GM03348 (cell line): ENCODE data around the gene MBNL2.

Experiments used
- DNase-seq: peaks from one replicate; pipeline ENCODE4 v3.0.0; 2012; ENCODE audit warnings: low spot score

Gene MBNL2

GRCh38 chr13:97384371-97384770 lies 162.2 kb downstream of the MBNL2 start:
- no peak for DNase-seq

- DNase-seq, result peak; percentile 44
Measured at GRCh38 chr13:97385146-97385545, 163.0 kb downstream of the MBNL2 start.

- DNase-seq, result no peak
Measured at GRCh38 chr13:97385854-97386253, 163.7 kb downstream of the MBNL2 start.

GRCh38 chr13:97386801-97387484 lies 164.8 kb downstream of the MBNL2 start:
- no peak for DNase-seq

- no peak for DNase-seq
Measured at GRCh38 chr13:97387485-97387839, 165.3 kb downstream of the MBNL2 start.

GRCh38 chr13:97387890-97388289 lies 165.8 kb downstream of the MBNL2 start:
- DNase-seq, result no peak

GRCh38 chr13:97388373-97388772 lies 166.2 kb downstream of the MBNL2 start:
- no peak for DNase-seq

- no peak for DNase-seq
Measured at GRCh38 chr13:97390941-97391600, 168.9 kb downstream of the MBNL2 start.

- no peak for DNase-seq
Measured at GRCh38 chr13:97392020-97392419, 169.9 kb downstream of the MBNL2 start.

GRCh38 chr13:97394542-97394941 lies 172.4 kb downstream of the MBNL2 start:
- DNase-seq, result no peak

- peak; percentile 33 for DNase-seq
Measured at GRCh38 chr13:97395447-97396136, 173.5 kb downstream of the MBNL2 start.

- DNase-seq, result no peak
Measured at GRCh38 chr13:97397267-97397666, 175.1 kb downstream of the MBNL2 start.

GRCh38 chr13:97401421-97401820 lies 179.3 kb downstream of the MBNL2 start:
- DNase-seq, result no peak

GRCh38 chr13:97403893-97404750 lies 182.0 kb downstream of the MBNL2 start:
- DNase-seq, result no peak

- no peak for DNase-seq
Measured at GRCh38 chr13:97407540-97407939, 185.4 kb downstream of the MBNL2 start.

GRCh38 chr13:97408938-97409337 lies 186.8 kb downstream of the MBNL2 start:
- DNase-seq, result no peak

GRCh38 chr13:97411984-97412383 lies 189.9 kb downstream of the MBNL2 start:
- DNase-seq, result no peak

- no peak for DNase-seq
Measured at GRCh38 chr13:97413694-97414093, 191.6 kb downstream of the MBNL2 start.

GRCh38 chr13:97414392-97414791 lies 192.3 kb downstream of the MBNL2 start:
- DNase-seq, result no peak

GRCh38 chr13:97417698-97418097 lies 195.6 kb downstream of the MBNL2 start:
- no peak for DNase-seq

- no peak for DNase-seq
Measured at GRCh38 chr13:97422118-97423054, 200.3 kb downstream of the MBNL2 start.
